ENCODE measurements around the gene CDH4. TPM values are rescaled to one million over a fixed set of nuclear protein-coding genes. Genes with fewer than 3 reads are reported as not detected.

CDH4 gene
- total RNA-seq, 1 donor, result 0.18 TPM

DNA sequence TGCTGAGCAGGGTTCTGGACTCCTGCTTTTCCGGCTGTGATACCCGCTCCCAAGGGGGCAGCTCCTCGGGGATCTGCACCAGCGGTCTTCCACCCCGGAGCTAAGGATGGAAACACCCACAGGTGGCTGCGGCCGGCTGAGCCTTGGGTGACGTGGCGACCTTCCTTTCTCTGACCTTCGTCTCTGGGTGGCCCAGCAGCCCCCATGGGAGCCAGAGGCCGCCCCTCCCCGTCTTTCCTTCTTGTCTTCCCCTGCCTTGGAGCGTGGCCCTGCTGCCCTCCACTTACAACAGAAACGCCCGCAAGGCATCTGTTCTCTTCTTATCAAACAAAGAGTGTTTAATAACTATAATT lies 407.9 kb downstream of the CDH4 start:
- TF ChIP-seq, protein P1, sequence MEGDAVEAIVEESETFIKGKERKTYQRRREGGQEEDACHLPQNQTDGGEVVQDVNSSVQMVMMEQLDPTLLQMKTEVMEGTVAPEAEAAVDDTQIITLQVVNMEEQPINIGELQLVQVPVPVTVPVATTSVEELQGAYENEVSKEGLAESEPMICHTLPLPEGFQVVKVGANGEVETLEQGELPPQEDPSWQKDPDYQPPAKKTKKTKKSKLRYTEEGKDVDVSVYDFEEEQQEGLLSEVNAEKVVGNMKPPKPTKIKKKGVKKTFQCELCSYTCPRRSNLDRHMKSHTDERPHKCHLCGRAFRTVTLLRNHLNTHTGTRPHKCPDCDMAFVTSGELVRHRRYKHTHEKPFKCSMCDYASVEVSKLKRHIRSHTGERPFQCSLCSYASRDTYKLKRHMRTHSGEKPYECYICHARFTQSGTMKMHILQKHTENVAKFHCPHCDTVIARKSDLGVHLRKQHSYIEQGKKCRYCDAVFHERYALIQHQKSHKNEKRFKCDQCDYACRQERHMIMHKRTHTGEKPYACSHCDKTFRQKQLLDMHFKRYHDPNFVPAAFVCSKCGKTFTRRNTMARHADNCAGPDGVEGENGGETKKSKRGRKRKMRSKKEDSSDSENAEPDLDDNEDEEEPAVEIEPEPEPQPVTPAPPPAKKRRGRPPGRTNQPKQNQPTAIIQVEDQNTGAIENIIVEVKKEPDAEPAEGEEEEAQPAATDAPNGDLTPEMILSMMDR (IDR thresholded peaks at IDR 0.05; ENCODE audit: insufficient read depth, low read length), result no peak
- DNase-seq (ENCODE audit: low read depth), result no peak
- H3K4me3 ChIP-seq (ENCODE audit: low read depth, low read length), result no peak overlapping the region

DNA sequence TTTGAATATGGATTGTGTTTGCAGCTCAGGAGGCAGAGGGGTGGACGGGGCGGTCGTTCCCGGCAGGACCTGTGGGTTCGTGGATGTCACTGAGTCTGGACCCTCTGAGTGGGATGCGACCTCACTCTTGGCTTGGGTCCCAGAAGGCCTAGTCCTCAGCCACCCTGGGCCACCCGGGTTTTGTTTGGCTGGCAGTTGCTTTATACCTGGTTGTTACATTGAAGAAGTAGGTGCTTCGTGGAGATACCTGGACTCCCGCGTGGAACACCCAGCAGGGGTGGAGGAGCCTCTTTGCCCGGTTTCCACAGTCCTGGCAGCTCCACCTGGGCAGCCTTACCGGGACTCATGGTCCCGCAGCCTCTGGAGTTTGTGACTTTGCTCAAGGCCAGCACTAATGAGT lies 408.5 kb downstream of the CDH4 start:
- TF ChIP-seq, protein P1 (IDR thresholded peaks at IDR 0.05; ENCODE audit: insufficient read depth, low read length), result no peak
- H3K4me3 ChIP-seq (ENCODE audit: low read depth, low read length), result no peak overlapping the region
- DNase-seq (ENCODE audit: low read depth), result no peak

DNA sequence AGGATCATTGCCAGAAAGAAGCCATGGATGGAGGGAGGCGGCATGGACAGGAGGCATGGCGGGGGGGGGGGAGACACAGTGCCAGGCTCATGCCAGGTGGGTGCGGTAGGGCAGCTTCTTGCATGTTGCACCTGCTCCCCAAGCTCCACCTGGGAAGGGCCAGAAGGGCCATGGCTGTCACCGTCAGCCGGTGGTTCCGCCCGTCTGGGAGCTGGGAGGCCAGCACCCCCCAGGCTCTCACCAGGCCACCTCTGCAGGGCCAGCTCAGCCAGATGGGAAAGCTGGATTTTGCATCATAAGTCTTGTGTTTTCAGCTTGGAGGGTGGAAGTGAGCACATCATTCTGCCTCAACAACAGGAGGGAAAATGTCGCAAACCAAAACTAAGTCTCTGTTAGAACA lies 409.0 kb downstream of the CDH4 start:
- H3K4me3 ChIP-seq (ENCODE audit: low read depth, low read length), result no peak overlapping the region
- no peak for DNase-seq (ENCODE audit: low read depth)
- TF ChIP-seq, protein P1 (IDR thresholded peaks at IDR 0.05; ENCODE audit: insufficient read depth, low read length), result no peak

DNA sequence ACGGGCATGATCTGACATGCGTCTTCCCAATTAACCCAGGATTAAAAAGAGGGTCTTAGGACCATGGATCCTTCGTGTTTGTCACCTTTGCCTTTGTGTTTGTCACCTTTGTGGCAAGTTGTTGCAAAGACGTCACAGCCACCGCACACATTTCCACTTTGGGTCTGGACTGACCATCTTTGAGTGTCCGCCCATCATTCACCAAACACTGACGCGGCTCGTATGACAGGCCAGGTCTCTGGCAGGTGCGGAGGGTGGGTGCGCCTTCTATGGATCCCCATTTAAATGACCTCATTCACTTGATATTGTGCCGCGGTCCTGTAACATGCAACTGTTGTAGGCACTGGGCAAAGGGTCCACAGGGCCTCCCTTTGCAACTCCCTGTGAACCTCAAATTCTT lies 409.5 kb downstream of the CDH4 start:
- H3K4me3 ChIP-seq (ENCODE audit: low read depth, low read length), result no peak overlapping the region
- TF ChIP-seq, protein P1 (IDR thresholded peaks at IDR 0.05; ENCODE audit: insufficient read depth, low read length), result no peak
- DNase-seq (ENCODE audit: low read depth), result no peak

DNA sequence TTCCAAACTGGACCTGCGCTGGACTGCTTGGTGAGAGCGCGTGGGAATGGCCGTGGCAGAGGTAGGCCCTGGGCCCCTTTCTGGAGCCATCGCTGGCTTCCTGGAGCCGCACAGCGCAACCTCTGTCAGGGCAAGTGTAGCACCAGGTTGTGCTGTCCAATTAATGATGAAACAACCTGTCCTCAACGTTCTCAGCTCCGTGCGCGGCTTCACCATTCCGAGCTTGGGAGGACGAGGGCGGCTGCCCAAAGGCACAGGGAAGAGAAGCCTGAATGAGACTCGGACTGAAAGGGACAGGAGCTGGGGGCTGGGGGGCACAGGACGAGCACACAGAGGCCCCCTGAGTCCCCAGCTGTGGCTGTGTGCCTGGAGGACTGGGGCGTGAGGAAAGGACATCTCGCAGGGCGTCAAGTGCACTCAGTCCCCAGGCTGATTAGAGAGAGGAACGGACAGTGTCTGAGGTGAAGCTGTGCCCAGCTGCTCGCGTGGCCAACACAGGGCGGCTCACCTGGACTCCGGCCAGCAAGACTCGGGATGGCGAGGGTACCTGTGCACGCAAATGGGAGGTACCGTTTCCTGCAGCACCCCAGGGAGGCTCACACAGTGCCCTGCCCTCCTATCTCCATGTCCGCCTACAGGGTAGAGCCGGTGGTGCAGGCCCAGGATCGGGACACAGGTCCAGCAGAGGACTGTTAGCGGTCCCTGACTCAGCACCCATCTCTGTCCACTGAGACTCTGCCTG lies 410.3 kb downstream of the CDH4 start:
- no peak for DNase-seq (ENCODE audit: low read depth)
- no peak overlapping the region for H3K4me3 ChIP-seq (ENCODE audit: low read depth, low read length)
- TF ChIP-seq, protein P1 (IDR thresholded peaks at IDR 0.05; ENCODE audit: insufficient read depth, low read length), result no peak

DNA sequence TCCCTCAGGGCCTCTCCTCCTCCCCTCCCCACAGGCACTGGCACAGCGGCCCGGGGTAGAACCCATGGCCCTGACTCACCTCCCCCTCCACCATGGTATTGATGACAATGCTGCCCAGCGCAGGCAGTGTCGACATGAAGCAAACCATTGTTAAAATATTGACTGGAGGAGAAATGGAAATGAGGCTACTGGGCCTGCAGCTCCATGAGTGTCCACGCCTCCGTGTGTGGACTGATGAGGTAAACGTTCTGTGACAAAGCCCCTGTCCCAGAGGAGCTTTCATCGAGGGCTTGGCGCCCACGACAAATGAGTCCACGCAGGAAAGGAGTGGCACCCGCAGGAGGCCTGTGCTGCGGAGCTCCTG lies 410.9 kb downstream of the CDH4 start:
- TF ChIP-seq, protein P1 (IDR thresholded peaks at IDR 0.05; ENCODE audit: insufficient read depth, low read length), result no peak
- no peak overlapping the region for H3K4me3 ChIP-seq (ENCODE audit: low read depth, low read length)
- DNase-seq (ENCODE audit: low read depth), result no peak
